HUES64 (cell line): Measurements from ENCODE around the gene YIF1B.

Experiments
- H3K27ac ChIP-seq: 2 replicates; pipeline ENCODE4 v1.7.0; 2013; ENCODE audit warnings: low read depth, low read length, inconsistent platforms
- H3K27me3 ChIP-seq: 2 replicates; pipeline ENCODE4 v1.6.1; 2013; ENCODE audit warnings: mild to moderate bottlenecking, low read length; ENCODE audit not compliant: insufficient read depth
- H3K36me3 ChIP-seq: 2 replicates; pipeline ENCODE4 v1.6.1; 2013; ENCODE audit warnings: mild to moderate bottlenecking, low read length; ENCODE audit not compliant: insufficient read depth
- H3K4me1 ChIP-seq: 2 replicates; pipeline ENCODE4 v1.6.1; 2013; ENCODE audit warnings: mild to moderate bottlenecking, low read length, moderate library complexity; ENCODE audit not compliant: insufficient read depth
- H3K4me3 ChIP-seq: 2 replicates; pipeline ENCODE4 v1.5.1; 2013; ENCODE audit warnings: mild to moderate bottlenecking, low read length, moderate library complexity
- H3K9ac ChIP-seq: 2 replicates; pipeline ENCODE4 v1.6.1; 2013; ENCODE audit warnings: mild to moderate bottlenecking, low read depth, low read length
- H3K9me3 ChIP-seq: 2 replicates; pipeline ENCODE4 v1.6.1; 2013; ENCODE audit warnings: low read depth, low read length; ENCODE audit not compliant: insufficient read depth
- WGBS: fragments of 150-250, 120-280 bp; methylation state at CpG from one replicate; pipeline ENCODE4 v1.1.7; 2013; ENCODE audit warnings: missing lambda C conversion rate; 5-methylcytosine and 5-hydroxymethylcytosine counted together

Gene YIF1B

DNA sequence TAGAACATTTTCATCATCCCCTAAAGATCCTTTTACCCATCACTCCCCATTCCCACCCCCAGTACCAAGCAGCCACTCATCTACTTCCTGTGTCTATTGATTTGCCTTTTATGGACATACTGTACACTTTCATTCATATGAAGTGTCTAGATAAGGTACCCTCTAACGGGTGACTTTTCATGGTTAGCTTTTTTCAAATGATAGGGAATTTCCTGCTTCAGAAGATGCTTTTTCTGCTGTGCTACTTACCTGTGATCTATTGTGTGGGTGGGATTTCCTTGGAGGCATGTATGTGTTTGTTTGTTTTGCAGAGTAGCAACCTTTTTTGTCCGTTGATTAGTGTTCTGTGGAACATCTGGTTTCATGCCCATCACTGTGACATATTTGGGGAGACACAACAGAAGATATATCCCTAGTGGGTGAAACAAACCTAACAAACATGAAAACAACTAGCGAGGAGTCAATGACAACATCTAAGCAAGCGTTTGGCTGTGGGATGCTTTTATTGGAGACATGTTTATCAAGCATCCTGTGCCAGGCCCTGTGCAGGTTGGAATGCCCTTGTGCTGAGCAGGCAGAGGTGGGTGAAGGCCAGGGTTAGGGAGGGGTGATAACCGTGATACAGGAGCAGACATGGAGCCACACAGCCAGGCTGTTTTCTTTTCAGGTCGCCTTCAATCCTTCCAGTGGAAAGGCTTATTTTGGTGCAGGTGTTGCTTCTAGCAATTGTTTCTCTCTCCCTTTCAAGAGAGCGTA lies 33.8 kb downstream of the YIF1B start:
- WGBS, result 86% methylated on average over 7 of the region's 7 CpGs
- Histone ChIP-seq H3K9ac (no peak overlapping the region), H3K27me3 (no peaks in the 10 kb centered on the region), H3K36me3 (peaks cover 31% of the 10 kb centered on the region), H3K4me3 (no peak overlapping the region), H3K27ac (no peak overlapping the region), H3K4me1 (peaks cover 4% of the 10 kb centered on the region; the same call in 1 of the 2 replicates), H3K9me3 (no peaks in the 10 kb centered on the region)

- 92% methylated on average over 17 of the region's 17 CpGs for WGBS
- H3K9ac ChIP-seq, result no peak overlapping the region
- peaks cover 4% of the 10 kb centered on the region; the same call in 1 of the 2 replicates for H3K4me1 ChIP-seq
- no peak overlapping the region for H3K4me3 ChIP-seq
- no peak overlapping the region for H3K27ac ChIP-seq
- H3K27me3 ChIP-seq, result no peaks in the 10 kb centered on the region
- H3K9me3 ChIP-seq, result no peaks in the 10 kb centered on the region
- H3K36me3 ChIP-seq, result peaks cover 22% of the 10 kb centered on the region
These were observed 35.5 kb downstream of the YIF1B start for GRCh38 chr19:38280030-38280921.

GRCh38 chr19:38278751-38279150 lies 37.0 kb downstream of the YIF1B start:
- Histone ChIP-seq H3K36me3 (peaks cover 12% of the 10 kb centered on the region), H3K9me3 (no peaks in the 10 kb centered on the region), H3K4me1 (peaks cover 4% of the 10 kb centered on the region; the same call in 1 of the 2 replicates), H3K27ac (no peak overlapping the region), H3K9ac (no peak overlapping the region), H3K4me3 (no peak overlapping the region), H3K27me3 (no peaks in the 10 kb centered on the region)
- WGBS, result no CpG with 5 or more reads among the region's 2 CpGs

DNA sequence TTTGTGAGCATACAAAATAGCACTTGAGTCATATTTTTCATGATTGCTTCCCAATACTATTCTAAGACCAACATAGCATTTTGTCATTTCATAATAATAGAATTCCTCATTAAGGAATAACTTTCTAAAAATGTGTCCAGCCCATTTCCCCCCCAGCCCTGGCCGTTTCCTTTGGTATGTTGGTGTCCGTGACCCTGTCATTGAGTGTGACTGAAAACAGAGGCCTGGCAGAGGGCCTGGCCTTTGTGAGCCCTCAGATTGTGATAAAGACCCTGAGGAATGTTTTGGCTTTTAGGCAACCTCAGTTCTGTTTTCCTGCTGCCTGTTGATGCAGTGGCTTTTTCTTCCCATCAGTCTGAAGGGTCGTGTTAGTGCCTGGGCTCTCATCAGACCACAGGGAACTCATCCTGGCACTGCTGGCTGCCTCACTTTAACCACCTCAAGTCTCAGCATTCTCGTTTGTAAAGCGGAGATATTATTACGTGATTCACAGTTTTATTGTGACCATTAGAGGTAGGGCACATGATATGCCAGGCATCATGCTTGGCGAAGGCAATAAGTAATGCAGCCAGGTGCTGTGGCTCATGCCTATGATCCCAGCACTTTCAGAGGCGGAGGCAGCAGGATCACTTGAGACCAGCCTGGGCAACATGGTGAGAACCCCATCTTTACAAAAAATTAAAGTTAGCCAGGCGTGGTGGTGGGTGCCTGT lies 37.6 kb downstream of the YIF1B start:
- Histone ChIP-seq H3K27ac (no peak overlapping the region), H3K9ac (no peak overlapping the region), H3K4me3 (no peak overlapping the region), H3K4me1 (peaks cover 4% of the 10 kb centered on the region; the same call in 1 of the 2 replicates), H3K9me3 (no peaks in the 10 kb centered on the region), H3K27me3 (no peaks in the 10 kb centered on the region), H3K36me3 (peaks cover 12% of the 10 kb centered on the region)
- WGBS, result 83% methylated on average over 9 of the region's 9 CpGs

- no peak overlapping the region for H3K27ac ChIP-seq
- H3K9ac ChIP-seq, result no peak overlapping the region
- no peaks in the 10 kb centered on the region for H3K9me3 ChIP-seq
- H3K4me1 ChIP-seq, result peaks cover 4% of the 10 kb centered on the region; the same call in 1 of the 2 replicates
- H3K4me3 ChIP-seq, result no peak overlapping the region
- peaks cover 12% of the 10 kb centered on the region for H3K36me3 ChIP-seq
- WGBS, result 88% methylated on average over 5 of the region's 5 CpGs
- no peaks in the 10 kb centered on the region for H3K27me3 ChIP-seq
These were observed 38.2 kb downstream of the YIF1B start for GRCh38 chr19:38277549-38277948.

DNA sequence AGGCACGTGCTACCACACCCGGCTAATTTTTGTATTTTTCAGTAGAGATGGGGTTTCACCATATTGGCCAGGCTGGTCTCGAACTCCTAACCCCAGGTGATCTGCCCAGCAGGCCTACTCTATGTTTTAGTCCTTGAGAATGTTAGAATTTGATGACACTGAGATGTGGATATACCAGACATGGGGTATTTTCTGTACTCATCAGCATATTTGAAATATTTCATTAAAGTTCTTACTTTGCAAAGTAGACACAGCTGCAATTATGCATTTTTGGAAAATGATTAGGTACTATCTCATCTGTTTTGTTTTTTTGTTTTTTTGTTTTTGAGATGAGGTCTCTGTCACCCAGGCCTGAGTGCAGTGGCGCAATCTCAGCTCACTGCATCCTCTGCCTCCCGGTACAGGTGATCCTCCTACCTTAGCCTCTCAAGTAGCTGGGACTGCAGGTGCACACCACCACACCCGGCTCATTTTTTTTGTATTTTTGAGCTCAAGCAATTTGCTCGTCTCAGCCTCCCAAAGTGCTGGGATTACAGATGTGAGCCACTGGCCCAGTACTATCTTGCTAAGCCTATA lies 38.7 kb downstream of the YIF1B start:
- Histone ChIP-seq H3K4me3 (no peak overlapping the region), H3K27ac (no peak overlapping the region), H3K27me3 (no peaks in the 10 kb centered on the region), H3K9me3 (no peaks in the 10 kb centered on the region), H3K9ac (no peak overlapping the region), H3K4me1 (peaks cover 4% of the 10 kb centered on the region; the same call in 1 of the 2 replicates), H3K36me3 (peaks cover 12% of the 10 kb centered on the region)
- 96% methylated on average over 7 of the region's 7 CpGs for WGBS

GRCh38 chr19:38274739-38275138 lies 41.0 kb downstream of the YIF1B start:
- 90% methylated on average over 8 of the region's 9 CpGs for WGBS

GRCh38 chr19:38273499-38273898 lies 42.2 kb downstream of the YIF1B start:
- 25% methylated on average over 1 of the region's 2 CpGs for WGBS
- H3K4me1 ChIP-seq, result peaks cover 8% of the 10 kb centered on the region; the same call in 1 of the 2 replicates
- H3K27me3 ChIP-seq, result no peaks in the 10 kb centered on the region
- no peak overlapping the region for H3K9ac ChIP-seq
- no peaks in the 10 kb centered on the region for H3K9me3 ChIP-seq
- H3K27ac ChIP-seq, result no peak overlapping the region
- H3K4me3 ChIP-seq, result no peak overlapping the region
- peaks cover 4% of the 10 kb centered on the region for H3K36me3 ChIP-seq

More at GRCh38 chr19:38274739-38275138, 41.0 kb downstream of the YIF1B start:
- no peaks in the 10 kb centered on the region for H3K27me3 ChIP-seq
- no peak overlapping the region for H3K27ac ChIP-seq
- H3K9me3 ChIP-seq, result no peaks in the 10 kb centered on the region
- H3K9ac ChIP-seq, result no peak overlapping the region
- no peak overlapping the region for H3K4me3 ChIP-seq
- H3K36me3 ChIP-seq, result peaks cover 4% of the 10 kb centered on the region
- peaks cover 8% of the 10 kb centered on the region; the same call in 1 of the 2 replicates for H3K4me1 ChIP-seq

DNA sequence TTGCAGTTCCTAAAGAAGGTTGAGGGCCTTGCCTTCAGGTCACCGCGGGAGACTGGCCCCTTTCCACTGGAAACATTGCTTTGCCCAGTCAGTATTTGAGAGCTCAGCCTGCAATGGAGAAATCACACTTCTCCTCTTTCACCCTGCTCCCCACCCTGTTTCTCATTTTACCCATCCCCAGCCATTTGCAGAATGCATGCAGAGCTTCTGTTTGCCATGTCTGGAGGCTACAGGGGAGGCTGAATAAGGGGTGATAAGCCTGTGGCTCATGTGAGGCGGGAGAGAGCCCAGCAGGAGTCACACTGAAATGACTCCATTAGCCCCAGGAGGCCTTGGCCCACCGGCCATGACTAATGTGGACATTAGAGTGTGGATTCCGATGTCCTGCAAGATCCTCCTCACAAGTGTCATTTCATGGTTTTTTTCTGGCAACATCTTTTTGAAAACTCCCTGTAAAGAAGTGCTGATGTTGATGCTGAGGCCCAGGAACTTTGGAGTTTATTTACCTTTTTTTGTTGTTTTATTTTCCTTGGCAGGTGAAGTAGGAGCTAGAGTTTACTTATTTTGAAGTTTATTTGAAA lies 45.1 kb downstream of the YIF1B start:
- H3K4me3 ChIP-seq, result no peak overlapping the region
- 59% methylated on average over 5 of the region's 5 CpGs for WGBS
- H3K27me3 ChIP-seq, result no peaks in the 10 kb centered on the region
- no peaks in the 10 kb centered on the region for H3K9me3 ChIP-seq
- H3K36me3 ChIP-seq, result peaks cover 4% of the 10 kb centered on the region; the same call in 1 of the 2 replicates
- peaks cover 29% of the 10 kb centered on the region for H3K4me1 ChIP-seq
- H3K9ac ChIP-seq, result no peak overlapping the region
- H3K27ac ChIP-seq, result no peak overlapping the region

GRCh38 chr19:38268539-38268938 lies 47.2 kb downstream of the YIF1B start:
- Histone ChIP-seq H3K9me3 (no peaks in the 10 kb centered on the region), H3K9ac (no peak overlapping the region), H3K4me1 (peaks cover 34% of the 10 kb centered on the region), H3K36me3 (no peaks in the 10 kb centered on the region), H3K27ac (peak overlapping the region; percentile 47; the same call in 1 of the 2 replicates), H3K4me3 (no peak overlapping the region), H3K27me3 (no peaks in the 10 kb centered on the region)
- 69% methylated on average over 8 of the region's 8 CpGs for WGBS
